ENCODE measurements around the gene NPHP4. TPM values are rescaled to one million over a fixed set of nuclear protein-coding genes. Genes with fewer than 3 reads are reported as not detected.

Gene NPHP4
- total and polyA plus RNA-seq, 4 donors, result 1.7 to 5.6 (median 3.5) TPM

DNA sequence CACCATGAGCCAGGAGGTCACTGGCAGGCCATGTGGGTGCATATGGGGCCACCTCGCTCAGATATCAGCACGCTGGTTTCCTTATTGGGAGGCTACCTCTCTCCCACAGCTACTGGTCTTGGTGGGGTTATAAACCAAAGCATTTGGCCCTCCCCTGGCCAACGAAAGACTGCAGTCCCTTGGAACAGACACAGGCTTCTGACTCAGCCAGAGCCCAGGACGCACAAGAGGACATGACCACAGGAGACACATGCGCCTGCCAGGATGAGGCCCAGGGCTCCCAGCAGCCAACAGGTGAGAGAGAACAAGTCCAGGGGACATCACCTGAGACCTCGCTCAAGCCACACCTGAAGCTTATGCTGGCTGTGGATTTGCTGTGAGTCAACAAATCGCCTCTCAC lies 13.8 kb downstream of the NPHP4 start:
- H3K9me3 ChIP-seq (ENCODE audit: control insufficient read depth in 4 of 4, low read length in 3 of 4), result no peaks in the 10 kb centered on the region
- WGBS, result 87% methylated on average over 7 of the region's 7 CpGs
- no peaks in the 10 kb centered on the region for H3K4me1 ChIP-seq (ENCODE audit: control insufficient read depth in 4 of 4, insufficient read depth in 4 of 4, low read length in 3 of 4)
- no peak for DNase-seq (ENCODE audit: low spot score)
- H3K9ac ChIP-seq (ENCODE audit: low read depth in 1 of 2, low read length in 2 of 2), result no peak overlapping the region
- no peak overlapping the region for H3K27ac ChIP-seq (ENCODE audit: low read depth in 1 of 2, low read length in 2 of 2)
- TF ChIP-seq EGR1 (IDR thresholded peaks at IDR 0.05; ENCODE audit: low read depth in 2 of 2) (no peak), HNF4A (conservative IDR thresholded peaks at IDR 0.05) (no peak)
- TF ChIP-seq, protein P1, sequence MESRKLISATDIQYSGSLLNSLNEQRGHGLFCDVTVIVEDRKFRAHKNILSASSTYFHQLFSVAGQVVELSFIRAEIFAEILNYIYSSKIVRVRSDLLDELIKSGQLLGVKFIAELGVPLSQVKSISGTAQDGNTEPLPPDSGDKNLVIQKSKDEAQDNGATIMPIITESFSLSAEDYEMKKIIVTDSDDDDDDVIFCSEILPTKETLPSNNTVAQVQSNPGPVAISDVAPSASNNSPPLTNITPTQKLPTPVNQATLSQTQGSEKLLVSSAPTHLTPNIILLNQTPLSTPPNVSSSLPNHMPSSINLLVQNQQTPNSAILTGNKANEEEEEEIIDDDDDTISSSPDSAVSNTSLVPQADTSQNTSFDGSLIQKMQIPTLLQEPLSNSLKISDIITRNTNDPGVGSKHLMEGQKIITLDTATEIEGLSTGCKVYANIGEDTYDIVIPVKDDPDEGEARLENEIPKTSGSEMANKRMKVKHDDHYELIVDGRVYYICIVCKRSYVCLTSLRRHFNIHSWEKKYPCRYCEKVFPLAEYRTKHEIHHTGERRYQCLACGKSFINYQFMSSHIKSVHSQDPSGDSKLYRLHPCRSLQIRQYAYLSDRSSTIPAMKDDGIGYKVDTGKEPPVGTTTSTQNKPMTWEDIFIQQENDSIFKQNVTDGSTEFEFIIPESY (IDR thresholded peaks at IDR 0.05), result no peak
- H3K4me3 ChIP-seq (ENCODE audit: low read depth in 1 of 3, low read length in 3 of 3), result no peak overlapping the region
- H3K36me3 ChIP-seq (ENCODE audit: control insufficient read depth in 4 of 4, insufficient read depth in 3 of 4, low read depth in 1 of 4, low read length in 3 of 4), result no peaks in the 10 kb centered on the region
- H3K27me3 ChIP-seq (ENCODE audit: control insufficient read depth in 4 of 4, insufficient read depth in 4 of 4, low read length in 3 of 4), result no peaks in the 10 kb centered on the region

DNA sequence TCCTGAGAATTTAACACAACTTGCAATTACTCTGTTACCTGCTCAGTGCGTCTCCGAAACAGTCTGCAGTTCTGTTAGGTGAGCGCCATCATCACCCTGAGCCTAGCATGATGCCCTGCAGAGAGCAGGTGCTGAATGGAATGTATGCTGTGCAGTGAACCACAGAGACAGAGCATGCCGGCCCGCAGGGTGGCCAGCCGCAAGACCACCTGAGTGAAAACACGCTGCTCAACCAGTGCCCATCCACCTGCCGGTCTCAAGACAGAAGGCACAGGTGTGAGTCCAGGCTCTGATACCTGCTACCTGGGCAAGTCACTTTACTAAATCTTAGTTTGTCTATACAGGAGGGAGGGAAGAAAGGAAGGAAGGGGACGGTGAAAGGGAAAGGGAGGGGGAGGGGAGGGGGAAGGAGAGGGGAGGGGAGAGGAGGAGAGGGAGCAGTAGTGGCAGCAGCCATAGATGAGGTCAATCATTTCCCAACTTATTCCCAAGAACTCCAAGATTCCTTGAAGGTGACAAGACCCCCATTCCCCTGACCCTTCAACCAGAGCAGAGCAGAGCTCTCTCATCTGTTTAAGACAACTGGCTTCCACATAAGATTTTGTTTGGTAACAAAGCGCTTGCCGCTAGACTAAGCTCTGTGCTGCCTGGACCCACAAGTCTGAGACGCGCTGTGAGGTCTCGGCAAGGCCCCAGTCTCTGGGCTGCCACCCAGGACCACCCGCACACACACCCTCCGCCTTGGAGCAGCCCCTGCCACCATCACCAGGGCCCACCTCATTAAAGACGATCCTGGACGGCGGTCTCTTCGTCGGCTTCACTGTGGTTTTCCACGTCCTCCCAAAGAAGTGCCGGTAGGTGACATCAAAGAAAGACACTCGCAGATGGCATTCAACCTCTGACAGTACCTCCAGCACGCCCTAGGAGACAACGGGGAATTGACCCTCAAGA lies 14.5 kb downstream of the NPHP4 start:
- Histone ChIP-seq H3K4me3 (ENCODE audit: low read depth in 1 of 3, low read length in 3 of 3) (no peak overlapping the region), H3K4me1 (ENCODE audit: control insufficient read depth in 4 of 4, insufficient read depth in 4 of 4, low read length in 3 of 4) (no peaks in the 10 kb centered on the region), H3K27me3 (ENCODE audit: control insufficient read depth in 4 of 4, insufficient read depth in 4 of 4, low read length in 3 of 4) (no peaks in the 10 kb centered on the region), H3K27ac (ENCODE audit: low read depth in 1 of 2, low read length in 2 of 2) (no peak overlapping the region), H3K36me3 (ENCODE audit: control insufficient read depth in 4 of 4, insufficient read depth in 3 of 4, low read depth in 1 of 4, low read length in 3 of 4) (no peaks in the 10 kb centered on the region), H3K9ac (ENCODE audit: low read depth in 1 of 2, low read length in 2 of 2) (no peak overlapping the region), H3K9me3 (ENCODE audit: control insufficient read depth in 4 of 4, low read length in 3 of 4) (no peaks in the 10 kb centered on the region)
- TF ChIP-seq HNF4G (IDR thresholded peaks at IDR 0.05) (no peak), YY1 (IDR thresholded peaks at IDR 0.05) (no peak), FOXA1 (IDR thresholded peaks at IDR 0.05) (no peak), JUND (IDR thresholded peaks at IDR 0.05) (no peak), SP1 (IDR thresholded peaks at IDR 0.05) (no peak), TAF1 (conservative IDR thresholded peaks at IDR 0.05) (no peak), RAD21 (IDR thresholded peaks at IDR 0.05) (no peak), HNF4A (conservative IDR thresholded peaks at IDR 0.05) (no peak), FOXA2 (IDR thresholded peaks at IDR 0.05) (no peak), GABPA (IDR thresholded peaks at IDR 0.05 in 1 of 2, conservative IDR thresholded peaks at IDR 0.05 in 1 of 2) (no peak)
- TF ChIP-seq, protein P1 (IDR thresholded peaks at IDR 0.05), result no peak
- TF ChIP-seq, protein P2, sequence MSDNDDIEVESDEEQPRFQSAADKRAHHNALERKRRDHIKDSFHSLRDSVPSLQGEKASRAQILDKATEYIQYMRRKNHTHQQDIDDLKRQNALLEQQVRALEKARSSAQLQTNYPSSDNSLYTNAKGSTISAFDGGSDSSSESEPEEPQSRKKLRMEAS (IDR thresholded peaks at IDR 0.05), result no peak
- TF ChIP-seq, protein P3, sequence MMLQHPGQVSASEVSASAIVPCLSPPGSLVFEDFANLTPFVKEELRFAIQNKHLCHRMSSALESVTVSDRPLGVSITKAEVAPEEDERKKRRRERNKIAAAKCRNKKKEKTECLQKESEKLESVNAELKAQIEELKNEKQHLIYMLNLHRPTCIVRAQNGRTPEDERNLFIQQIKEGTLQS (IDR thresholded peaks at IDR 0.05), result no peak
- TF ChIP-seq, protein P4, sequence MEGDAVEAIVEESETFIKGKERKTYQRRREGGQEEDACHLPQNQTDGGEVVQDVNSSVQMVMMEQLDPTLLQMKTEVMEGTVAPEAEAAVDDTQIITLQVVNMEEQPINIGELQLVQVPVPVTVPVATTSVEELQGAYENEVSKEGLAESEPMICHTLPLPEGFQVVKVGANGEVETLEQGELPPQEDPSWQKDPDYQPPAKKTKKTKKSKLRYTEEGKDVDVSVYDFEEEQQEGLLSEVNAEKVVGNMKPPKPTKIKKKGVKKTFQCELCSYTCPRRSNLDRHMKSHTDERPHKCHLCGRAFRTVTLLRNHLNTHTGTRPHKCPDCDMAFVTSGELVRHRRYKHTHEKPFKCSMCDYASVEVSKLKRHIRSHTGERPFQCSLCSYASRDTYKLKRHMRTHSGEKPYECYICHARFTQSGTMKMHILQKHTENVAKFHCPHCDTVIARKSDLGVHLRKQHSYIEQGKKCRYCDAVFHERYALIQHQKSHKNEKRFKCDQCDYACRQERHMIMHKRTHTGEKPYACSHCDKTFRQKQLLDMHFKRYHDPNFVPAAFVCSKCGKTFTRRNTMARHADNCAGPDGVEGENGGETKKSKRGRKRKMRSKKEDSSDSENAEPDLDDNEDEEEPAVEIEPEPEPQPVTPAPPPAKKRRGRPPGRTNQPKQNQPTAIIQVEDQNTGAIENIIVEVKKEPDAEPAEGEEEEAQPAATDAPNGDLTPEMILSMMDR (IDR thresholded peaks at IDR 0.05; ENCODE audit: low read depth, low read length, missing input control), result no peak
- 90% methylated on average over 26 of the region's 26 CpGs for WGBS
- no peak for DNase-seq (ENCODE audit: low spot score)

All from liver (tissue), 9 donors.